ENCODE data around the gene G6PC2. TPM values are rescaled to one million over a fixed set of nuclear protein-coding genes. Genes with fewer than 3 reads are reported as not detected.
"Not testable (repeated sequence)": the region's sequence is repeated elsewhere in the genome, so short reads cannot be mapped to it uniquely, and the experiment has no call there.

The G6PC2 gene
- 1.0 TPM for total RNA-seq

GRCh38 chr2:168901003-168901402 lies at the start of gene G6PC2:
TSS of gene G6PC2 (plus strand) at chr2:168901291. CDS start at chr2:168901332, 41 bp downstream.
- Histone ChIP-seq H3K4me1 (ENCODE audit: control insufficient read depth in 3 of 3, insufficient read depth in 3 of 3, low read length in 3 of 3) (no peaks in the 10 kb centered on the region), H3K36me3 (ENCODE audit: control insufficient read depth in 3 of 3, insufficient read depth in 3 of 3, low read length in 3 of 3) (no peaks in the 10 kb centered on the region), H3K27me3 (ENCODE audit: control insufficient read depth in 3 of 3, insufficient read depth in 3 of 3, low read length in 3 of 3) (no peaks in the 10 kb centered on the region), H3K9me3 (ENCODE audit: control insufficient read depth in 3 of 3, low read length in 3 of 3) (no peaks in the 10 kb centered on the region), H3K27ac (ENCODE audit: low read depth, low read length) (no peak within 1 kb of the TSS), H3K4me3 (ENCODE audit: low read length in 3 of 3) (no peak within 1 kb of the TSS), H3K9ac (ENCODE audit: low read depth in 1 of 3, low read length in 3 of 3) (no peak within 1 kb of the TSS)

- Histone ChIP-seq H3K4me1 (ENCODE audit: control insufficient read depth in 3 of 3, insufficient read depth in 3 of 3, low read length in 3 of 3) (peaks cover 0 to 4% (median 0%) of the 10 kb centered on the region in 3 donors), H3K27ac (ENCODE audit: low read depth, low read length) (no peak overlapping the region), H3K4me3 (ENCODE audit: low read length in 3 of 3) (no peak overlapping the region), H3K27me3 (ENCODE audit: control insufficient read depth in 3 of 3, insufficient read depth in 3 of 3, low read length in 3 of 3) (no peaks in the 10 kb centered on the region), H3K9me3 (ENCODE audit: control insufficient read depth in 3 of 3, low read length in 3 of 3) (no peaks in the 10 kb centered on the region), H3K36me3 (ENCODE audit: control insufficient read depth in 3 of 3, insufficient read depth in 3 of 3, low read length in 3 of 3) (no peaks in the 10 kb centered on the region), H3K9ac (ENCODE audit: low read depth in 1 of 3, low read length in 3 of 3) (no peak overlapping the region)
Observed at GRCh38 chr2:168851674-168852320, 49.3 kb upstream of the G6PC2 start.

GRCh38 chr2:168852481-168852880 lies 48.6 kb upstream of the G6PC2 start:
- H3K4me1 ChIP-seq (ENCODE audit: control insufficient read depth in 3 of 3, insufficient read depth in 3 of 3, low read length in 3 of 3), result peaks cover 0 to 4% (median 0%) of the 10 kb centered on the region in 3 donors
- H3K9ac ChIP-seq (ENCODE audit: low read depth in 1 of 3, low read length in 3 of 3), result no peak overlapping the region
- H3K27me3 ChIP-seq (ENCODE audit: control insufficient read depth in 3 of 3, insufficient read depth in 3 of 3, low read length in 3 of 3), result no peaks in the 10 kb centered on the region
- no peak overlapping the region for H3K4me3 ChIP-seq (ENCODE audit: low read length in 3 of 3)
- H3K27ac ChIP-seq (ENCODE audit: low read depth, low read length), result no peak overlapping the region
- H3K9me3 ChIP-seq (ENCODE audit: control insufficient read depth in 3 of 3, low read length in 3 of 3), result no peaks in the 10 kb centered on the region
- no peaks in the 10 kb centered on the region for H3K36me3 ChIP-seq (ENCODE audit: control insufficient read depth in 3 of 3, insufficient read depth in 3 of 3, low read length in 3 of 3)

- Histone ChIP-seq H3K27me3 (ENCODE audit: control insufficient read depth in 3 of 3, insufficient read depth in 3 of 3, low read length in 3 of 3) (no peaks in the 10 kb centered on the region), H3K4me1 (ENCODE audit: control insufficient read depth in 3 of 3, insufficient read depth in 3 of 3, low read length in 3 of 3) (peaks cover 0 to 2% (median 0%) of the 10 kb centered on the region in 3 donors), H3K9me3 (ENCODE audit: control insufficient read depth in 3 of 3, low read length in 3 of 3) (no peaks in the 10 kb centered on the region), H3K4me3 (ENCODE audit: low read length in 3 of 3) (no peak overlapping the region), H3K27ac (ENCODE audit: low read depth, low read length) (no peak overlapping the region), H3K36me3 (ENCODE audit: control insufficient read depth in 3 of 3, insufficient read depth in 3 of 3, low read length in 3 of 3) (no peaks in the 10 kb centered on the region), H3K9ac (ENCODE audit: low read depth in 1 of 3, low read length in 3 of 3) (no peak overlapping the region)
Observed at GRCh38 chr2:168853471-168853870, 47.6 kb upstream of the G6PC2 start.

- H3K27me3 ChIP-seq (ENCODE audit: control insufficient read depth in 3 of 3, insufficient read depth in 3 of 3, low read length in 3 of 3), result no peaks in the 10 kb centered on the region
- H3K9me3 ChIP-seq (ENCODE audit: control insufficient read depth in 3 of 3, low read length in 3 of 3), result no peaks in the 10 kb centered on the region
- H3K4me3 ChIP-seq (ENCODE audit: low read length in 3 of 3), result no peak overlapping the region
- H3K36me3 ChIP-seq (ENCODE audit: control insufficient read depth in 3 of 3, insufficient read depth in 3 of 3, low read length in 3 of 3), result no peaks in the 10 kb centered on the region
- H3K27ac ChIP-seq (ENCODE audit: low read depth, low read length), result no peak overlapping the region
- no peak overlapping the region for H3K9ac ChIP-seq (ENCODE audit: low read depth in 1 of 3, low read length in 3 of 3)
- H3K4me1 ChIP-seq (ENCODE audit: control insufficient read depth in 3 of 3, insufficient read depth in 3 of 3, low read length in 3 of 3), result no peaks in the 10 kb centered on the region
Observed at GRCh38 chr2:168854651-168855050, 46.4 kb upstream of the G6PC2 start.

- H3K4me3 ChIP-seq (ENCODE audit: low read length in 3 of 3), result no peak overlapping the region
- no peaks in the 10 kb centered on the region for H3K4me1 ChIP-seq (ENCODE audit: control insufficient read depth in 3 of 3, insufficient read depth in 3 of 3, low read length in 3 of 3)
- H3K36me3 ChIP-seq (ENCODE audit: control insufficient read depth in 3 of 3, insufficient read depth in 3 of 3, low read length in 3 of 3), result no peaks in the 10 kb centered on the region
- no peaks in the 10 kb centered on the region for H3K9me3 ChIP-seq (ENCODE audit: control insufficient read depth in 3 of 3, low read length in 3 of 3)
- H3K27me3 ChIP-seq (ENCODE audit: control insufficient read depth in 3 of 3, insufficient read depth in 3 of 3, low read length in 3 of 3), result no peaks in the 10 kb centered on the region
- H3K27ac ChIP-seq (ENCODE audit: low read depth, low read length), result no peak overlapping the region
- no peak overlapping the region for H3K9ac ChIP-seq (ENCODE audit: low read depth in 1 of 3, low read length in 3 of 3)
Observed at GRCh38 chr2:168855601-168856000, 45.5 kb upstream of the G6PC2 start.

GRCh38 chr2:168858146-168858545 lies 42.9 kb upstream of the G6PC2 start:
- H3K27ac ChIP-seq (ENCODE audit: low read depth, low read length), result no peak overlapping the region

GRCh38 chr2:168867164-168867563 lies 33.9 kb upstream of the G6PC2 start:
- H3K36me3 ChIP-seq (ENCODE audit: control insufficient read depth in 3 of 3, insufficient read depth in 3 of 3, low read length in 3 of 3); H3K4me1 ChIP-seq (ENCODE audit: control insufficient read depth in 3 of 3, insufficient read depth in 3 of 3, low read length in 3 of 3); H3K9ac ChIP-seq (ENCODE audit: low read depth in 1 of 3, low read length in 3 of 3); H3K4me3 ChIP-seq (ENCODE audit: low read length in 3 of 3); H3K27me3 ChIP-seq (ENCODE audit: control insufficient read depth in 3 of 3, insufficient read depth in 3 of 3, low read length in 3 of 3); H3K27ac ChIP-seq (ENCODE audit: low read depth, low read length); H3K9me3 ChIP-seq (ENCODE audit: control insufficient read depth in 3 of 3, low read length in 3 of 3): not testable (repeated sequence)

More at GRCh38 chr2:168858146-168858545, 42.9 kb upstream of the G6PC2 start:
- Histone ChIP-seq H3K4me3 (ENCODE audit: low read length in 3 of 3) (no peak overlapping the region), H3K4me1 (ENCODE audit: control insufficient read depth in 3 of 3, insufficient read depth in 3 of 3, low read length in 3 of 3) (no peaks in the 10 kb centered on the region), H3K9ac (ENCODE audit: low read depth in 1 of 3, low read length in 3 of 3) (no peak overlapping the region), H3K27me3 (ENCODE audit: control insufficient read depth in 3 of 3, insufficient read depth in 3 of 3, low read length in 3 of 3) (no peaks in the 10 kb centered on the region), H3K9me3 (ENCODE audit: control insufficient read depth in 3 of 3, low read length in 3 of 3) (no peaks in the 10 kb centered on the region), H3K36me3 (ENCODE audit: control insufficient read depth in 3 of 3, insufficient read depth in 3 of 3, low read length in 3 of 3) (peaks cover 0 to 4% (median 0%) of the 10 kb centered on the region in 3 donors)

GRCh38 chr2:168870369-168870768 lies 30.7 kb upstream of the G6PC2 start:
- H3K4me3 ChIP-seq (ENCODE audit: low read length in 3 of 3); H3K36me3 ChIP-seq (ENCODE audit: control insufficient read depth in 3 of 3, insufficient read depth in 3 of 3, low read length in 3 of 3); H3K27ac ChIP-seq (ENCODE audit: low read depth, low read length); H3K4me1 ChIP-seq (ENCODE audit: control insufficient read depth in 3 of 3, insufficient read depth in 3 of 3, low read length in 3 of 3); H3K9ac ChIP-seq (ENCODE audit: low read depth in 1 of 3, low read length in 3 of 3); H3K27me3 ChIP-seq (ENCODE audit: control insufficient read depth in 3 of 3, insufficient read depth in 3 of 3, low read length in 3 of 3); H3K9me3 ChIP-seq (ENCODE audit: control insufficient read depth in 3 of 3, low read length in 3 of 3): not testable (repeated sequence)

- not testable (repeated sequence) for H3K4me1 ChIP-seq (ENCODE audit: control insufficient read depth in 3 of 3, insufficient read depth in 3 of 3, low read length in 3 of 3); H3K9ac ChIP-seq (ENCODE audit: low read depth in 1 of 3, low read length in 3 of 3); H3K36me3 ChIP-seq (ENCODE audit: control insufficient read depth in 3 of 3, insufficient read depth in 3 of 3, low read length in 3 of 3); H3K27ac ChIP-seq (ENCODE audit: low read depth, low read length); H3K4me3 ChIP-seq (ENCODE audit: low read length in 3 of 3); H3K9me3 ChIP-seq (ENCODE audit: control insufficient read depth in 3 of 3, low read length in 3 of 3); H3K27me3 ChIP-seq (ENCODE audit: control insufficient read depth in 3 of 3, insufficient read depth in 3 of 3, low read length in 3 of 3)
Observed at GRCh38 chr2:168870824-168871223, 30.3 kb upstream of the G6PC2 start.
